Glutamatergic neuron (in vitro differentiated cells): Measurements from ENCODE around the gene ACTL6A. TPM values are rescaled to one million over a fixed set of nuclear protein-coding genes. Genes with fewer than 3 reads are reported as not detected.
"Not testable (repeated sequence)": the region's sequence is repeated elsewhere in the genome, so short reads cannot be mapped to it uniquely, and the experiment has no call there.

Experiments
- DNase-seq: peaks from one replicate; pipeline ENCODE4 v3.0.0; 2022
- H3K27ac Mint-ChIP-seq: one replicate; pipeline ENCODE4 v1.8.0; 2020; ENCODE audit warnings: mild to moderate bottlenecking, mixed read lengths, inconsistent platforms; ENCODE audit not compliant: unreplicated experiment
- H3K27me3 Mint-ChIP-seq: one replicate; pipeline ENCODE4 v1.8.0; 2020; ENCODE audit warnings: mild to moderate bottlenecking, moderate library complexity, mixed read lengths, inconsistent platforms; ENCODE audit not compliant: unreplicated experiment
- H3K36me3 Mint-ChIP-seq: one replicate; pipeline ENCODE4 v1.8.0; 2020; ENCODE audit warnings: mild to moderate bottlenecking, mixed read lengths, inconsistent platforms; ENCODE audit not compliant: unreplicated experiment
- H3K4me1 Mint-ChIP-seq: one replicate; pipeline ENCODE4 v1.8.0; 2020; ENCODE audit warnings: mild to moderate bottlenecking, low read depth, mixed read lengths, inconsistent platforms; ENCODE audit not compliant: unreplicated experiment
- H3K4me3 Mint-ChIP-seq: one replicate; pipeline ENCODE4 v1.8.0; 2020; ENCODE audit warnings: mild to moderate bottlenecking, mixed read lengths, inconsistent platforms; ENCODE audit not compliant: unreplicated experiment
- H3K9me3 Mint-ChIP-seq: one replicate; pipeline ENCODE4 v1.8.0; 2020; ENCODE audit warnings: mild to moderate bottlenecking, moderate library complexity, mixed read lengths, inconsistent platforms; ENCODE audit not compliant: unreplicated experiment
- CTCF ChIP-seq: fragments of 200-600 bp; sonication (generic); IDR thresholded peaks from one replicate; pipeline ENCODE4 v1.5.0; 2021; ENCODE audit not compliant: partially characterized antibody, unreplicated experiment
- long read RNA-seq: library from polyadenylated mRNA; unstranded; transcript quantifications from one replicate; pipeline ENCODE4 v2.0.0, GENCODE V29; 2020; ENCODE audit not compliant: unreplicated experiment
- total RNA-seq: library from RNA; stranded (reverse); fragmentation: NEBNext Ultra II Directional; extraction: Animal tissue kit (Norgen Biotek cat#: 25700); gene quantifications from one replicate; pipeline ENCODE4 v1.2.1, GENCODE V29; 2021; ENCODE audit not compliant: unreplicated experiment

The ACTL6A gene
- total RNA-seq, result 58.8 TPM
- long read RNA-seq, transcript ACTL6A-202 (14 exons, 1,901 nt), result major isoform, 61 of 73 reads
- long read RNA-seq, transcript ACTL6A-203 (14 exons, 1,750 nt), result minor isoform, 5 of 73 reads
- long read RNA-seq, partial matches to known transcripts, result 2 of 73 reads
- long read RNA-seq, other reads (novel, unspliced or antisense), result 4 of 73 reads

- Mint-ChIP-seq H3K9me3 (peaks cover 7% of the 10 kb centered on the region), H3K4me1 (peaks cover 9% of the 10 kb centered on the region), H3K27me3 (peaks cover 7% of the 10 kb centered on the region), H3K4me3 (peak within 1 kb of the TSS; percentile 99), H3K36me3 (no peaks in the 10 kb centered on the region), H3K27ac (peak within 1 kb of the TSS; percentile 96)
- peak; percentile 100 for DNase-seq
- no peak for TF ChIP-seq CTCF
Observed at GRCh38 chr3:179562591-179563270, at the start of gene ACTL6A. Gene ACTL6A, plus strand, starts transcription at chr3:179562926. Its CDS starts 167 bp downstream, at chr3:179563093.

- Mint-ChIP-seq H3K9me3 (peaks cover 9% of the 10 kb centered on the region), H3K4me3 (no peak overlapping the region), H3K27me3 (peaks cover 6% of the 10 kb centered on the region), H3K27ac (no peak overlapping the region), H3K4me1 (peaks cover 16% of the 10 kb centered on the region), H3K36me3 (peaks cover 16% of the 10 kb centered on the region)
- TF ChIP-seq CTCF, result no peak
- DNase-seq, result no peak
Observed at GRCh38 chr3:179513862-179514261, 48.9 kb upstream of the ACTL6A start.

- DNase-seq, H3K27ac Mint-ChIP-seq, H3K4me3 Mint-ChIP-seq, H3K9me3 Mint-ChIP-seq, H3K27me3 Mint-ChIP-seq: not testable (repeated sequence)
- peaks cover 13% of the 10 kb centered on the region for H3K4me1 Mint-ChIP-seq
- peaks cover 16% of the 10 kb centered on the region for H3K36me3 Mint-ChIP-seq
Observed at GRCh38 chr3:179516461-179517251, 46.1 kb upstream of the ACTL6A start.

GRCh38 chr3:179526482-179526881 lies 36.2 kb upstream of the ACTL6A start:
- H3K27me3 Mint-ChIP-seq, result no peaks in the 10 kb centered on the region
- no peak overlapping the region for H3K27ac Mint-ChIP-seq
- DNase-seq, result no peak
- H3K36me3 Mint-ChIP-seq, result no peaks in the 10 kb centered on the region
- H3K4me3 Mint-ChIP-seq, result no peak overlapping the region
- peaks cover 5% of the 10 kb centered on the region for H3K4me1 Mint-ChIP-seq
- peaks cover 4% of the 10 kb centered on the region for H3K9me3 Mint-ChIP-seq
- no peak for TF ChIP-seq CTCF

- peak overlapping the region; percentile 57 for H3K27ac Mint-ChIP-seq
- H3K4me1 Mint-ChIP-seq, result peaks cover 5% of the 10 kb centered on the region
- no peak overlapping the region for H3K4me3 Mint-ChIP-seq
- no peak for DNase-seq
- H3K27me3 Mint-ChIP-seq, result no peaks in the 10 kb centered on the region
- no peaks in the 10 kb centered on the region for H3K36me3 Mint-ChIP-seq
- peaks cover 4% of the 10 kb centered on the region for H3K9me3 Mint-ChIP-seq
- TF ChIP-seq CTCF, result no peak
Observed at GRCh38 chr3:179526989-179527391, 35.7 kb upstream of the ACTL6A start.
